ENCODE data around the gene ADAMTS2.

ADAMTS2 gene

DNA sequence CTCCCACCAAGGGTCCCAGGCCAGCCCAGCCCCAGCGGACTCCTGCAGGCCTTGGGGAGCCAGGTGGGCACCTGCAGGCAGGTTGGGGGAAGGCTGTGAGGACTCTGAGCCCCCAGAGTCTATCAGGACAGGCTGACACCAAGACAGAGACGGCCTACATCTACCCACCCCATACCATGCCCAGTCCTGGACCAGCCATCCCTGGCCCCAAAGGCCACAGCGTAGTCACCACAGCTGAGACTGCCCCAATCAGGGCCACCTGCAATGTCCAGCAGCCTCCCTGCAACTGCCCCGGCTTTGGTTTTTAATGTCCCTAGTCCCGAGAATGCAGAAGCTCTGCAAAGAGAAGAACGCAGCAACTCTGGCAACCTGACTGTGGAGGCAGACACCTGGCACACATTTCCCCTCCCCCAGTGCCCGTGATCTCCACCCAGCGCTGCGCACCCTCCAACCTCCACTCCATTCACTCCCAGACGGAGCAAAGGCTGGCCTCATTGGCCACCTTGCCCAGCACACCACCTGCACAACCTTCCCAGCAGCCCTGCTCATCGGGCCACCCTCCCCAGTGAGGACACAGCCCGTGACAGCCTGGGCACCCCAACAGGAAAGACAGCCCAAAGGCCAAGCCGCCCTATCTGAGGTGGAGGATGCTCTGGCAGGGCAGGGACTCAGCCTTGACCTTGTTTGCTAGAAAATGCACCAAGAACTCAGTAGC is 14.9 kb downstream of the ADAMTS2 start:
- H3K36me3 ChIP-seq (ENCODE audit: insufficient read depth, low read length) = no peaks in the 10 kb centered on the region
- no peaks in the 10 kb centered on the region for H3K27me3 ChIP-seq (ENCODE audit: insufficient read depth, low read length, poor library complexity)
- no peaks in the 10 kb centered on the region for H3K4me1 ChIP-seq (ENCODE audit: insufficient read depth, low read length)
- ATAC-seq (ENCODE audit: insufficient read depth, low read depth) (no peak), DNase-seq (no peak)
- H3K79me2 ChIP-seq (ENCODE audit: insufficient read depth, low read length) = no peaks in the 10 kb centered on the region
- peaks cover 1% of the 10 kb centered on the region; the same call in 1 of the 2 replicates for H4K20me1 ChIP-seq (ENCODE audit: insufficient read depth, low read length)
- no peak overlapping the region for H3K4me2 ChIP-seq (ENCODE audit: insufficient read depth, low read length)
- H2AFZ ChIP-seq (ENCODE audit: low read depth, low read length) = no peak overlapping the region
- TF ChIP-seq EZH2 (IDR thresholded peaks at IDR 0.05; ENCODE audit: borderline replicate concordance, low read depth, low read length, severe bottlenecking) (no peak), CTCF (IDR thresholded peaks at IDR 0.05; ENCODE audit: borderline replicate concordance, extremely low read depth, low read length, poor library complexity, severe bottlenecking) (no peak)
- H3K27ac ChIP-seq (ENCODE audit: low read length) = no peak overlapping the region
- H3K9me3 ChIP-seq (ENCODE audit: insufficient read depth, low read length, severe bottlenecking) = no peaks in the 10 kb centered on the region
- no peak overlapping the region for H3K9ac ChIP-seq (ENCODE audit: low read depth, low read length)
- H3K4me3 ChIP-seq (ENCODE audit: low read depth in 1 of 2, low read length in 2 of 2) = no peak overlapping the region

DNA sequence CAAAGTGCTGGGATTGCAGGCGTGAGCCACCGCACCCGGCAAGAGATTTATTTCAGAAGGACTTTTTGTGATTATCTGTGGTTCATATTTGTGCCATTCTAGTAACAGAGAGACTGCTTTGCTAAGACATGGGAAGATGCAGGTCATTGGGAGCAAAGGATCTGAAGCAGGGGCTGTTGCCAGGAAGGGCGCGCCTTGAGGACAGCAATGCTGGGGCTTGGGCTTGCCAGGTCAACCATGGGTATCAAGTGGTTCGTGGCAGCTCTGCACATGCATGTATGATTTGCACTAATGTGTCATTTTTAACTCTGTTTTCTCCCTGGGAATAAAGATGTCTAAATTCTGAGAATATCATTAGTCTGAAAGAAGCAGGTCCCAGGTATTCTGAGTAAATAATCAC is 17.0 kb downstream of the ADAMTS2 start:
- no peak overlapping the region for H3K4me2 ChIP-seq (ENCODE audit: insufficient read depth, low read length)
- no peaks in the 10 kb centered on the region for H3K79me2 ChIP-seq (ENCODE audit: insufficient read depth, low read length)
- ATAC-seq (ENCODE audit: insufficient read depth, low read depth) = no peak
- no peak overlapping the region for H2AFZ ChIP-seq (ENCODE audit: low read depth, low read length)
- H3K36me3 ChIP-seq (ENCODE audit: insufficient read depth, low read length) = no peaks in the 10 kb centered on the region
- H3K4me3 ChIP-seq (ENCODE audit: low read depth in 1 of 2, low read length in 2 of 2) = no peak overlapping the region
- H3K27ac ChIP-seq (ENCODE audit: low read length) = no peak overlapping the region
- H3K27me3 ChIP-seq (ENCODE audit: insufficient read depth, low read length, poor library complexity) = no peaks in the 10 kb centered on the region
- no peak overlapping the region for H3K9ac ChIP-seq (ENCODE audit: low read depth, low read length)
- peaks cover 3% of the 10 kb centered on the region; the same call in 1 of the 2 replicates for H4K20me1 ChIP-seq (ENCODE audit: insufficient read depth, low read length)
- no peaks in the 10 kb centered on the region for H3K4me1 ChIP-seq (ENCODE audit: insufficient read depth, low read length)
- no peaks in the 10 kb centered on the region for H3K9me3 ChIP-seq (ENCODE audit: insufficient read depth, low read length, severe bottlenecking)
- DNase-seq = no peak
- TF ChIP-seq EZH2 (IDR thresholded peaks at IDR 0.05; ENCODE audit: borderline replicate concordance, low read depth, low read length, severe bottlenecking) (no peak), CTCF (IDR thresholded peaks at IDR 0.05; ENCODE audit: borderline replicate concordance, extremely low read depth, low read length, poor library complexity, severe bottlenecking) (no peak)

DNA sequence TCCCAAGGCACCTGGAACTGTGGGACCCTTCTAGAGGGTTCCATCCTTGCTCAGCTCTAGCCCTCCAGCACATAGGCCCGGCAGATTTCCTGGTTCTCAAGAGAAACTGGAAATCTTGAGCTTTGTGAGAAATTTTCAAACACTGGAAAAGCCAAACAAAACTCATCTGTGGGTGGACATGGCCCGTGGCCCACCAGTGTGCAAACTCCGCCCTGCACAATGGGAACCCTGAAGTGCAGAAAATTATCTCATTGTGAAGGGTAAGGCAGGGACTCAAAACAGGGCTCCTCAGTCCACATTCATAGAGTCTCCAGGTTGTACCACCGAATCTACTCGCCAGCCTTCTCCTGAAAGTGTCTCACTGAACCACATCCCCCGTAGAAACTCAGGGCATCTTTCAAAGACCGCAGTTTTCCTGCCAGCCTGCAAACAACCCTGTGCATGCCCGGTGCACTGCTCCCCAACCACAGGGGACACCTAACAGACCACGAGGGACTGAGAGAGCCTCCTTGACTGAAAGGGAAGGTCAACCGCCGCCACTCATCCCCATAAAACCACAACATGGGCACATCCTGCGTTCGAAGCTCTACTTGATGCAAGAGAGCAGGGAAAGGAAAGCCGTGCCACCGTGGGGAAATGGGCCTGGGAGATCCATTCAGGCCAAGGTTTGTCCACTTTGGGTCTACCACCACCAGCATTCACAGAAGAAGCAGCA is 18.1 kb downstream of the ADAMTS2 start:
- TF ChIP-seq CTCF (IDR thresholded peaks at IDR 0.05; ENCODE audit: borderline replicate concordance, extremely low read depth, low read length, poor library complexity, severe bottlenecking) (no peak), EZH2 (IDR thresholded peaks at IDR 0.05; ENCODE audit: borderline replicate concordance, low read depth, low read length, severe bottlenecking) (no peak)
- ATAC-seq (ENCODE audit: insufficient read depth, low read depth) (no peak), DNase-seq (no peak)
- Histone ChIP-seq H3K27me3 (ENCODE audit: insufficient read depth, low read length, poor library complexity) (no peaks in the 10 kb centered on the region), H3K36me3 (ENCODE audit: insufficient read depth, low read length) (no peaks in the 10 kb centered on the region), H4K20me1 (ENCODE audit: insufficient read depth, low read length) (peaks cover 3% of the 10 kb centered on the region; the same call in 1 of the 2 replicates), H3K27ac (ENCODE audit: low read length) (no peak overlapping the region), H3K4me2 (ENCODE audit: insufficient read depth, low read length) (no peak overlapping the region), H3K4me1 (ENCODE audit: insufficient read depth, low read length) (no peaks in the 10 kb centered on the region), H3K79me2 (ENCODE audit: insufficient read depth, low read length) (no peaks in the 10 kb centered on the region), H2AFZ (ENCODE audit: low read depth, low read length) (no peak overlapping the region), H3K4me3 (ENCODE audit: low read depth in 1 of 2, low read length in 2 of 2) (no peak overlapping the region), H3K9me3 (ENCODE audit: insufficient read depth, low read length, severe bottlenecking) (no peaks in the 10 kb centered on the region), H3K9ac (ENCODE audit: low read depth, low read length) (no peak overlapping the region)

Measured in DND-41 (cell line).